ENCODE results near the gene SRCIN1.
"Not testable (repeated sequence)": the region's sequence is repeated elsewhere in the genome, so short reads cannot be mapped to it uniquely, and the experiment has no call there.

The SRCIN1 gene

GRCh38 chr17:38507436-38507835 lies 98.3 kb downstream of the SRCIN1 start:
- H3K27me3 ChIP-seq (ENCODE audit: insufficient read depth, low read depth): no peaks in the 10 kb centered on the region
- no peak overlapping the region for H3K9ac ChIP-seq
- no peak overlapping the region for H3K4me3 ChIP-seq (IDR thresholded peaks at IDR 0.05; ENCODE audit: insufficient read depth, low read depth, low read length)
- no peak overlapping the region for H3K27ac ChIP-seq
- H3K79me2 ChIP-seq (ENCODE audit: insufficient read depth, low read depth): no peaks in the 10 kb centered on the region
- TF ChIP-seq CTCF (conservative IDR thresholded peaks at IDR 0.05; ENCODE audit: low read depth, low read length): no peak
- no peaks in the 10 kb centered on the region for H3K36me3 ChIP-seq (ENCODE audit: insufficient read depth)
- H3K4me1 ChIP-seq (ENCODE audit: low read depth, poor library complexity, severe bottlenecking): no peaks in the 10 kb centered on the region
- no peak overlapping the region for H2AFZ ChIP-seq (ENCODE audit: low read depth)
- H3K4me2 ChIP-seq: no peak overlapping the region
- H4K20me1 ChIP-seq (ENCODE audit: insufficient read depth): no peaks in the 10 kb centered on the region

- Histone ChIP-seq H3K4me2 (no peak overlapping the region), H3K4me1 (ENCODE audit: low read depth, poor library complexity, severe bottlenecking) (no peaks in the 10 kb centered on the region), H4K20me1 (ENCODE audit: insufficient read depth) (no peaks in the 10 kb centered on the region)
Observed at GRCh38 chr17:38504216-38504615, 101.5 kb downstream of the SRCIN1 start.

GRCh38 chr17:38503286-38503913 lies 102.4 kb downstream of the SRCIN1 start:
- not testable (repeated sequence) for H3K4me1 ChIP-seq (ENCODE audit: low read depth, poor library complexity, severe bottlenecking); H3K9ac ChIP-seq; H4K20me1 ChIP-seq (ENCODE audit: insufficient read depth); H3K27ac ChIP-seq; H3K36me3 ChIP-seq (ENCODE audit: insufficient read depth); H3K27me3 ChIP-seq (ENCODE audit: insufficient read depth, low read depth); H3K4me3 ChIP-seq (IDR thresholded peaks at IDR 0.05; ENCODE audit: insufficient read depth, low read depth, low read length); H3K79me2 ChIP-seq (ENCODE audit: insufficient read depth, low read depth); H2AFZ ChIP-seq (ENCODE audit: low read depth); H3K4me2 ChIP-seq

More at GRCh38 chr17:38504216-38504615, 101.5 kb downstream of the SRCIN1 start:
- no peaks in the 10 kb centered on the region for H3K27me3 ChIP-seq (ENCODE audit: insufficient read depth, low read depth)
- no peaks in the 10 kb centered on the region for H3K79me2 ChIP-seq (ENCODE audit: insufficient read depth, low read depth)
- no peak overlapping the region for H3K4me3 ChIP-seq (IDR thresholded peaks at IDR 0.05; ENCODE audit: insufficient read depth, low read depth, low read length)
- no peak overlapping the region for H2AFZ ChIP-seq (ENCODE audit: low read depth)
- TF ChIP-seq CTCF (conservative IDR thresholded peaks at IDR 0.05; ENCODE audit: low read depth, low read length): no peak
- no peak overlapping the region for H3K9ac ChIP-seq
- no peak overlapping the region for H3K27ac ChIP-seq
- H3K36me3 ChIP-seq (ENCODE audit: insufficient read depth): no peaks in the 10 kb centered on the region

GRCh38 chr17:38501718-38502117 lies 104.0 kb downstream of the SRCIN1 start:
- H3K79me2 ChIP-seq (ENCODE audit: insufficient read depth, low read depth); H2AFZ ChIP-seq (ENCODE audit: low read depth); H3K4me3 ChIP-seq (IDR thresholded peaks at IDR 0.05; ENCODE audit: insufficient read depth, low read depth, low read length); H3K27ac ChIP-seq; H3K4me1 ChIP-seq (ENCODE audit: low read depth, poor library complexity, severe bottlenecking); H3K9ac ChIP-seq; H4K20me1 ChIP-seq (ENCODE audit: insufficient read depth); H3K4me2 ChIP-seq; H3K36me3 ChIP-seq (ENCODE audit: insufficient read depth); H3K27me3 ChIP-seq (ENCODE audit: insufficient read depth, low read depth): not testable (repeated sequence)

GRCh38 chr17:38499230-38499629 lies 106.5 kb downstream of the SRCIN1 start:
- H2AFZ ChIP-seq (ENCODE audit: low read depth); H4K20me1 ChIP-seq (ENCODE audit: insufficient read depth); H3K36me3 ChIP-seq (ENCODE audit: insufficient read depth); H3K79me2 ChIP-seq (ENCODE audit: insufficient read depth, low read depth); H3K27ac ChIP-seq; H3K4me2 ChIP-seq; H3K4me3 ChIP-seq (IDR thresholded peaks at IDR 0.05; ENCODE audit: insufficient read depth, low read depth, low read length); H3K9ac ChIP-seq; H3K27me3 ChIP-seq (ENCODE audit: insufficient read depth, low read depth); H3K4me1 ChIP-seq (ENCODE audit: low read depth, poor library complexity, severe bottlenecking): not testable (repeated sequence)

GRCh38 chr17:38498353-38498752 lies 107.4 kb downstream of the SRCIN1 start:
- no peak for TF ChIP-seq CTCF (conservative IDR thresholded peaks at IDR 0.05; ENCODE audit: low read depth, low read length)
- H2AFZ ChIP-seq (ENCODE audit: low read depth): no peak overlapping the region
- no peaks in the 10 kb centered on the region for H4K20me1 ChIP-seq (ENCODE audit: insufficient read depth)
- H3K4me2 ChIP-seq: no peak overlapping the region
- H3K36me3 ChIP-seq (ENCODE audit: insufficient read depth): no peaks in the 10 kb centered on the region
- H3K9ac ChIP-seq: no peak overlapping the region
- no peaks in the 10 kb centered on the region for H3K27me3 ChIP-seq (ENCODE audit: insufficient read depth, low read depth)
- no peaks in the 10 kb centered on the region for H3K4me1 ChIP-seq (ENCODE audit: low read depth, poor library complexity, severe bottlenecking)
- H3K27ac ChIP-seq: no peak overlapping the region
- H3K4me3 ChIP-seq (IDR thresholded peaks at IDR 0.05; ENCODE audit: insufficient read depth, low read depth, low read length): no peak overlapping the region
- H3K79me2 ChIP-seq (ENCODE audit: insufficient read depth, low read depth): no peaks in the 10 kb centered on the region

GRCh38 chr17:38497656-38498055 lies 108.1 kb downstream of the SRCIN1 start:
- H4K20me1 ChIP-seq (ENCODE audit: insufficient read depth); H3K9ac ChIP-seq; H3K4me3 ChIP-seq (IDR thresholded peaks at IDR 0.05; ENCODE audit: insufficient read depth, low read depth, low read length); H3K27ac ChIP-seq; H3K27me3 ChIP-seq (ENCODE audit: insufficient read depth, low read depth); H3K4me2 ChIP-seq; H2AFZ ChIP-seq (ENCODE audit: low read depth); H3K79me2 ChIP-seq (ENCODE audit: insufficient read depth, low read depth); H3K36me3 ChIP-seq (ENCODE audit: insufficient read depth); H3K4me1 ChIP-seq (ENCODE audit: low read depth, poor library complexity, severe bottlenecking): not testable (repeated sequence)

GRCh38 chr17:38494152-38494551 lies 111.6 kb downstream of the SRCIN1 start:
- H3K36me3 ChIP-seq (ENCODE audit: insufficient read depth); H3K27me3 ChIP-seq (ENCODE audit: insufficient read depth, low read depth); H2AFZ ChIP-seq (ENCODE audit: low read depth); H3K27ac ChIP-seq; H3K4me1 ChIP-seq (ENCODE audit: low read depth, poor library complexity, severe bottlenecking); H3K4me3 ChIP-seq (IDR thresholded peaks at IDR 0.05; ENCODE audit: insufficient read depth, low read depth, low read length); H3K79me2 ChIP-seq (ENCODE audit: insufficient read depth, low read depth); H4K20me1 ChIP-seq (ENCODE audit: insufficient read depth); H3K4me2 ChIP-seq; H3K9ac ChIP-seq: not testable (repeated sequence)
